ENCODE data around the gene CCDC30. TPM values are rescaled to one million over a fixed set of nuclear protein-coding genes. Genes with fewer than 3 reads are reported as not detected.

CCDC30 gene
- total RNA-seq, 1 donor from 2014 or later: 3.2 TPM

- no peak for DNase-seq (ENCODE audit: low spot score)
- Mint-ChIP-seq H3K4me3 (ENCODE audit: unreplicated experiment) (no peak overlapping the region), H3K27ac (ENCODE audit: unreplicated experiment) (peak overlapping the region; percentile 76), H3K4me1 (ENCODE audit: low read depth) (peaks cover 30% of the 10 kb centered on the region), H3K27me3 (ENCODE audit: low read depth) (no peaks in the 10 kb centered on the region), H3K36me3 (ENCODE audit: low read depth) (no peaks in the 10 kb centered on the region), H3K9me3 (ENCODE audit: low read depth) (no peaks in the 10 kb centered on the region)
- TF ChIP-seq CTCF (IDR thresholded peaks at IDR 0.05): no peak
Observed at GRCh38 chr1:42424201-42424600, 38.9 kb upstream of the CCDC30 start.

GRCh38 chr1:42427240-42427639 lies 35.8 kb upstream of the CCDC30 start:
- H3K27me3 Mint-ChIP-seq (ENCODE audit: low read depth): peaks cover 2% of the 10 kb centered on the region
- H3K9me3 Mint-ChIP-seq (ENCODE audit: low read depth): no peaks in the 10 kb centered on the region
- DNase-seq (ENCODE audit: low spot score): no peak
- H3K27ac Mint-ChIP-seq (ENCODE audit: unreplicated experiment): no peak overlapping the region
- TF ChIP-seq CTCF (IDR thresholded peaks at IDR 0.05): no peak
- H3K36me3 Mint-ChIP-seq (ENCODE audit: low read depth): no peaks in the 10 kb centered on the region
- no peak overlapping the region for H3K4me3 Mint-ChIP-seq (ENCODE audit: unreplicated experiment)
- H3K4me1 Mint-ChIP-seq (ENCODE audit: low read depth): peaks cover 19% of the 10 kb centered on the region

GRCh38 chr1:42429603-42430002 lies 33.5 kb upstream of the CCDC30 start:
- no peak overlapping the region for H3K27ac Mint-ChIP-seq (ENCODE audit: unreplicated experiment)
- H3K9me3 Mint-ChIP-seq (ENCODE audit: low read depth): no peaks in the 10 kb centered on the region
- no peak for TF ChIP-seq CTCF (IDR thresholded peaks at IDR 0.05)
- peaks cover 4% of the 10 kb centered on the region for H3K4me1 Mint-ChIP-seq (ENCODE audit: low read depth)
- no peaks in the 10 kb centered on the region for H3K36me3 Mint-ChIP-seq (ENCODE audit: low read depth)
- H3K27me3 Mint-ChIP-seq (ENCODE audit: low read depth): peaks cover 8% of the 10 kb centered on the region
- no peak for DNase-seq (ENCODE audit: low spot score)
- H3K4me3 Mint-ChIP-seq (ENCODE audit: unreplicated experiment): no peak overlapping the region

- no peak for TF ChIP-seq CTCF (IDR thresholded peaks at IDR 0.05)
Observed at GRCh38 chr1:42430286-42431135, 32.6 kb upstream of the CCDC30 start.

GRCh38 chr1:42431514-42431913 lies 31.6 kb upstream of the CCDC30 start:
- H3K27ac Mint-ChIP-seq (ENCODE audit: unreplicated experiment): no peak overlapping the region
- no peaks in the 10 kb centered on the region for H3K36me3 Mint-ChIP-seq (ENCODE audit: low read depth)
- no peak for TF ChIP-seq CTCF (IDR thresholded peaks at IDR 0.05)
- no peaks in the 10 kb centered on the region for H3K4me1 Mint-ChIP-seq (ENCODE audit: low read depth)
- DNase-seq (ENCODE audit: low spot score): no peak
- peaks cover 8% of the 10 kb centered on the region for H3K27me3 Mint-ChIP-seq (ENCODE audit: low read depth)
- no peaks in the 10 kb centered on the region for H3K9me3 Mint-ChIP-seq (ENCODE audit: low read depth)
- H3K4me3 Mint-ChIP-seq (ENCODE audit: unreplicated experiment): no peak overlapping the region

More at GRCh38 chr1:42430286-42431135, 32.6 kb upstream of the CCDC30 start:
- no peaks in the 10 kb centered on the region for H3K4me1 Mint-ChIP-seq (ENCODE audit: low read depth)
- H3K9me3 Mint-ChIP-seq (ENCODE audit: low read depth): no peaks in the 10 kb centered on the region
- H3K36me3 Mint-ChIP-seq (ENCODE audit: low read depth): no peaks in the 10 kb centered on the region
- no peak for DNase-seq (ENCODE audit: low spot score)
- H3K4me3 Mint-ChIP-seq (ENCODE audit: unreplicated experiment): no peak overlapping the region
- no peak overlapping the region for H3K27ac Mint-ChIP-seq (ENCODE audit: unreplicated experiment)
- peaks cover 8% of the 10 kb centered on the region for H3K27me3 Mint-ChIP-seq (ENCODE audit: low read depth)

Measured in chondrocyte (in vitro differentiated cells).